K562 (cell line): ENCODE results near the gene ACAT2. TPM values are rescaled to one million over a fixed set of nuclear protein-coding genes. Genes with fewer than 3 reads are reported as not detected.
A peak's percentile ranks its signal among the peaks of the same experiment; 100 is the strongest.

Experiments used
- CEBPG ChIP-seq, 3 experiments: fragments of 200-800 bp in 1 of 3; sonication (Bioruptor generic) in 1 of 3; sonication (generic) in 1 of 3; formaldehyde crosslinking in 1 of 3; IDR thresholded peaks in 2 of 3; conservative IDR thresholded peaks in 1 of 3; 2 replicates each; pipeline versions ENCODE4 v1.6.1 to v1.8.0; 2016 to 2022; ENCODE audit warnings: missing compliant biosample characterization in 2 of 3, missing genetic modification characterization in 2 of 3, mild to moderate bottlenecking in 1 of 3, missing genetic modification reagents in 1 of 3
- DMBX1 ChIP-seq: fragments of 250-450 bp; sonication (Bioruptor Pico); IDR thresholded peaks from 2 replicates; pipeline ENCODE4 v1.8.0; 2022; ENCODE audit warnings: inconsistent platforms, mild to moderate bottlenecking, moderate library complexity, borderline replicate concordance
- EGR1 ChIP-seq: fragments of 450-650 bp; conservative IDR thresholded peaks from 2 replicates; pipeline ENCODE4 v1.6.1; 2017; ENCODE audit warnings: mild to moderate bottlenecking
- HINFP ChIP-seq: fragments of 450-650 bp; conservative IDR thresholded peaks from 2 replicates; pipeline ENCODE4 v1.6.1; 2016; ENCODE audit warnings: missing genetic modification characterization, low read depth, mild to moderate bottlenecking, control low read depth, missing compliant biosample characterization
- HOMEZ ChIP-seq: fragments of 250-450 bp; sonication (Bioruptor Pico); IDR thresholded peaks from 2 replicates; pipeline ENCODE4 v1.4.0; 2020; ENCODE audit warnings: mild to moderate bottlenecking, moderate library complexity
- JUNB ChIP-seq: fragments of 450-650 bp; formaldehyde crosslinking; conservative IDR thresholded peaks from 2 replicates; pipeline ENCODE4 v1.4.0; 2020; ENCODE audit warnings: mild to moderate bottlenecking
- JUND ChIP-seq, 2 experiments: IDR thresholded peaks; 2 replicates in 1 of 2; 3 replicates in 1 of 2; pipeline ENCODE4 v1.6.1; 2011; ENCODE audit warnings: borderline replicate concordance in 2 of 2, low read depth in 2 of 2, low read length in 2 of 2, improper control_type of control experiment in 1 of 2, missing biosample characterization in 1 of 2, missing genetic modification characterization in 1 of 2, missing genetic modification reagents in 1 of 2
- KLF13 ChIP-seq: fragments of 450-650 bp; IDR thresholded peaks from 2 replicates; pipeline ENCODE4 v1.6.1; 2016; ENCODE audit warnings: missing genetic modification characterization, low read depth, mild to moderate bottlenecking, missing compliant biosample characterization, moderate library complexity, borderline replicate concordance
- MXI1 ChIP-seq: IDR thresholded peaks from 2 replicates; pipeline ENCODE4 v1.6.1; 2011; ENCODE audit warnings: low read depth, mild to moderate bottlenecking, improper control_type of control experiment, low read length
- NCOA6 ChIP-seq: fragments of 450-650 bp; IDR thresholded peaks from 2 replicates; pipeline ENCODE4 v1.6.1; 2017; ENCODE audit warnings: mild to moderate bottlenecking
- NR1H2 ChIP-seq: sonication (generic); formaldehyde crosslinking; IDR thresholded peaks from 2 replicates; pipeline ENCODE4 v1.4.0; 2020; ENCODE audit warnings: mild to moderate bottlenecking, missing genetic modification reagents
- NR2C2 ChIP-seq, 2 experiments: fragments of 200-800 bp in 1 of 2; sonication (Bioruptor generic) in 1 of 2; sonication (generic) in 1 of 2; formaldehyde crosslinking in 1 of 2; IDR thresholded peaks; 2 replicates each; pipeline versions ENCODE4 v1.6.1 to v1.8.0; 2016 to 2022; ENCODE audit warnings: mild to moderate bottlenecking in 1 of 2, missing compliant biosample characterization in 1 of 2, missing genetic modification characterization in 1 of 2, missing genetic modification reagents in 1 of 2
- RFX5 ChIP-seq: IDR thresholded peaks from 2 replicates; pipeline ENCODE4 v1.6.1; 2011; ENCODE audit warnings: low read depth, mild to moderate bottlenecking, improper control_type of control experiment, low read length
- SNAPC5 ChIP-seq: fragments of 250-450 bp; sonication (Bioruptor Pico); IDR thresholded peaks from 2 replicates; pipeline ENCODE4 v1.8.0; 2021; ENCODE audit warnings: moderate library complexity, mild to moderate bottlenecking, inconsistent platforms
- WHSC1 ChIP-seq: IDR thresholded peaks from one replicate; pipeline ENCODE4 v1.6.1; 2012; ENCODE audit warnings: low read length, control low read depth, inconsistent platforms
- ZFP36 ChIP-seq: fragments of 150-350 bp; IDR thresholded peaks from 2 replicates; pipeline ENCODE4 v1.6.1; 2018; ENCODE audit warnings: low read length, low read depth; ENCODE audit not compliant: partially characterized antibody
- ZNF57 ChIP-seq: fragments of 450-650 bp; formaldehyde crosslinking; IDR thresholded peaks from 2 replicates; pipeline ENCODE4 v1.4.0; 2020; ENCODE audit warnings: mild to moderate bottlenecking, moderate library complexity
- polyA plus RNA-seq, 8 experiments: library from polyadenylated mRNA; depleted of rRNA in 4 of 8; stranded (reverse) in 5 of 8; unstranded in 3 of 8; fragments of >200 nt; fragmentation: Nextera tagmentation in 2 of 8; fragmentation: Illumina TruSeq in 1 of 8; extraction: Ambion mirVana in 2 of 8; extraction: Trizol in 1 of 8; gene quantifications; 2 replicates each; pipeline versions ENCODE4 v1.2.1 to v1.2.3, GENCODE V29; 2011 to 2014; ENCODE audit warnings: inconsistent platforms in 1 of 8, missing spikeins in 1 of 8
- total RNA-seq, 7 experiments: library from RNA; depleted of rRNA in 6 of 7; stranded (reverse); fragments of >200 nt in 6 of 7; fragmentation: Illumina TruSeq in 2 of 7; extraction: Trizol in 2 of 7; gene quantifications; 2 replicates each; pipeline versions ENCODE4 v1.2.1 to v1.2.3, GENCODE V29; 2011 to 2021; ENCODE audit warnings: low replicate concordance in 1 of 7
- TF ChIP-seq, protein P1 (sequence below): fragments of 450-650 bp; formaldehyde crosslinking; conservative IDR thresholded peaks from 2 replicates; pipeline ENCODE4 v1.4.0; 2022; ENCODE audit warnings: mild to moderate bottlenecking, missing genetic modification characterization
- TF ChIP-seq, protein P2 (sequence below): sonication (generic); formaldehyde crosslinking; IDR thresholded peaks from 2 replicates; pipeline ENCODE4 v1.8.0; 2022; ENCODE audit warnings: missing genetic modification reagents, mild to moderate bottlenecking, borderline replicate concordance

Gene ACAT2
- total and polyA plus RNA-seq, 9 of the 15 experiments (the other 6 are each of a cell fraction or from before 2014, with no cell fraction given), result 63.0 to 309 (median 144) TPM

DNA sequence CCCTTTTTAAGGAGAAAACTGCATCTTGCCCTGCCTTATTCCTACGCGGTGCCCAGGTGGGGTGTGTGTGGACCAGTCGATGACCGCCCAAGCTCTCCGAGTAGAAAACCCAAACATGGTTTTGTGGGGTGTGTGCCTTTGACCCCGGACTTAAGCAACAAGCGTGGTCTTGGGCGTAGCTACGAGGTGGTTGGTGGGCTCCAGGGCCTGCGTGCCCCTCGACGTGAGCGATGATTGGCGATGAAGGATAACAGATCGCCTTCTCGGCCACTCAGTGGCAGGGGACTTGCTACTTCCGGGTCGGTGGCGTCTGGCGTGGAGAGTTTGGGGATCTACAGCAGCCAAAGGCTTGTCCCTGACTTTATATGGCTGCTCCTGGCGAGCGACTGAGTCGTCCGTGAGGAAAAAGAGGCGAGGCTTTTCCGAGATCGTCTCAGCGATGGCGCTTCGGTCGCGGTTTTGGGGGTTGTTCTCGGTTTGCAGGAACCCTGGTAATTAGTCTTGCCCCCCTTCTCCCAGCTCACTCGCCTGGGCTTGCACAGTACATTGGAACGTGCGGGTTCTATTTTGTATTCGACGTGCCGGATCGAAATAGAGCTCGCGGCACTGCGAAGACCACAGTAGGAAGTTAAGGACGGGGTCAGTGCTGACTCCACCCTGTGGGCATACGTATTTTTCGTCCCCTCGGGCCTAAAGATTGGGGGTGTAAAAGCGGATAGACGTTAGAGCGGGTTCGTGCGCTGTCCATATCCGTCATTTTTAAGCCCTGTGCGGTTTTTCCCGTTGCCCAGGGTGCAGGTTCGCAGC is 28.5 kb downstream of the ACAT2 start, which contains the start of gene MRPL18 (continued):
- TF ChIP-seq MXI1 (no peak; the same call in 1 of the 2 replicates), KLF13 (no peak; the same call in 1 of the 2 replicates), EGR1 (peak; percentile 70), NR1H2 (no peak), RFX5 (peak; percentile 51; the same call in 1 of the 2 replicates), JUND (IDR thresholded peaks at IDR 0.05; ENCODE audit: borderline replicate concordance, low read depth, low read length) (0 out of 2 replicates have a peak, but pooled peaks have one; percentile 11), JUND (tag; IDR thresholded peaks at IDR 0.05; ENCODE audit: borderline replicate concordance, low read depth, low read length) (no peak; the same call in 2 of the 3 replicates), DMBX1 (CRISPR knock-in tag) (peak; percentile 8; the same call in 1 of the 2 replicates), ZNF57 (no peak), HOMEZ (no peak), SNAPC5 (no peak), NCOA6 (peak; percentile 71), NR2C2 (CRISPR knock-in tag; IDR thresholded peaks at IDR 0.05) (peak; percentile 93), NR2C2 (tag; IDR thresholded peaks at IDR 0.05) (peak; percentile 99), ZFP36 (no peak), HINFP (tag) (no peak), JUNB (CRISPR knock-in tag) (no peak), CEBPG (CRISPR knock-in tag; IDR thresholded peaks at IDR 0.05) (peak; percentile 82), CEBPG (tag; conservative IDR thresholded peaks at IDR 0.05 in 1 of 2, IDR thresholded peaks at IDR 0.05 in 1 of 2) (peak; percentile 77 to 95; a peak in 3 of 4 replicates), WHSC1 (no peak)
- TF ChIP-seq, protein P1, sequence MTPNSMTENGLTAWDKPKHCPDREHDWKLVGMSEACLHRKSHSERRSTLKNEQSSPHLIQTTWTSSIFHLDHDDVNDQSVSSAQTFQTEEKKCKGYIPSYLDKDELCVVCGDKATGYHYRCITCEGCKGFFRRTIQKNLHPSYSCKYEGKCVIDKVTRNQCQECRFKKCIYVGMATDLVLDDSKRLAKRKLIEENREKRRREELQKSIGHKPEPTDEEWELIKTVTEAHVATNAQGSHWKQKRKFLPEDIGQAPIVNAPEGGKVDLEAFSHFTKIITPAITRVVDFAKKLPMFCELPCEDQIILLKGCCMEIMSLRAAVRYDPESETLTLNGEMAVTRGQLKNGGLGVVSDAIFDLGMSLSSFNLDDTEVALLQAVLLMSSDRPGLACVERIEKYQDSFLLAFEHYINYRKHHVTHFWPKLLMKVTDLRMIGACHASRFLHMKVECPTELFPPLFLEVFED, result peak; percentile 80; the same call in 1 of the 2 replicates
- TF ChIP-seq, protein P2, sequence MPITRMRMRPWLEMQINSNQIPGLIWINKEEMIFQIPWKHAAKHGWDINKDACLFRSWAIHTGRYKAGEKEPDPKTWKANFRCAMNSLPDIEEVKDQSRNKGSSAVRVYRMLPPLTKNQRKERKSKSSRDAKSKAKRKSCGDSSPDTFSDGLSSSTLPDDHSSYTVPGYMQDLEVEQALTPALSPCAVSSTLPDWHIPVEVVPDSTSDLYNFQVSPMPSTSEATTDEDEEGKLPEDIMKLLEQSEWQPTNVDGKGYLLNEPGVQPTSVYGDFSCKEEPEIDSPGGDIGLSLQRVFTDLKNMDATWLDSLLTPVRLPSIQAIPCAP (CRISPR knock-in tag), result no peak
